Measurements from ENCODE around the gene HEPHL1. TPM values are rescaled to one million over a fixed set of nuclear protein-coding genes. Genes with fewer than 3 reads are reported as not detected.

Gene HEPHL1
- total and polyA plus RNA-seq, 2 experiments from 2014 or later, result 0.07 to 0.21 TPM

GRCh38 chr11:94144664-94145063 lies 123.5 kb downstream of the HEPHL1 start:
- ATAC-seq (no peak), DNase-seq (ENCODE audit: low spot score) (no peak)
- Mint-ChIP-seq H3K4me1 (peaks cover 78% of the 10 kb centered on the region), H3K27me3 (ENCODE audit: insufficient read depth, low read depth, poor library complexity) (peaks cover 4% of the 10 kb centered on the region), H3K27ac (no peak overlapping the region), H3K4me3 (no peak overlapping the region), H3K36me3 (ENCODE audit: low read depth) (no peaks in the 10 kb centered on the region), H3K9me3 (no peaks in the 10 kb centered on the region)
- H2AFZ ChIP-seq, result no peak overlapping the region
- H4K20me1 ChIP-seq (replicated peaks; ENCODE audit: insufficient read depth), result peaks cover 93% of the 10 kb centered on the region
- H3K79me2 ChIP-seq (replicated peaks; ENCODE audit: insufficient read depth), result peaks cover 100% of the 10 kb centered on the region
- H3K4me1 ChIP-seq (ENCODE audit: insufficient read depth), result peaks cover 63% of the 10 kb centered on the region
- H3F3A ChIP-seq (replicated peaks; ENCODE audit: low read depth), result no peaks in the 10 kb centered on the region
- TF ChIP-seq POLR2AphosphoS5 (IDR thresholded peaks at IDR 0.05; ENCODE audit: low read depth) (no peak), ZNF114 (CRISPR knock-in tag; IDR thresholded peaks at IDR 0.05) (no peak), ZNF331 (CRISPR knock-in tag; IDR thresholded peaks at IDR 0.05; ENCODE audit: low read depth) (no peak), EZH2 (IDR thresholded peaks at IDR 0.05; ENCODE audit: low read depth, unreplicated experiment) (no peak), STAT1 (IDR thresholded peaks at IDR 0.05; ENCODE audit: unreplicated experiment) (no peak), REST (IDR thresholded peaks at IDR 0.05; ENCODE audit: unreplicated experiment) (no peak), ETS1 (IDR thresholded peaks at IDR 0.05) (no peak), EZH2phosphoT487 (IDR thresholded peaks at IDR 0.05; ENCODE audit: unreplicated experiment) (no peak), CREB1 (CRISPR knock-in tag; IDR thresholded peaks at IDR 0.05; ENCODE audit: low read depth) (no peak), ZNF462 (CRISPR knock-in tag; IDR thresholded peaks at IDR 0.05) (no peak), CTCF (conservative IDR thresholded peaks at IDR 0.05; ENCODE audit: low read depth in 2 of 2) (no peak), JUNB (IDR thresholded peaks at IDR 0.05; ENCODE audit: unreplicated experiment) (no peak), NANOG (IDR thresholded peaks at IDR 0.05; ENCODE audit: borderline replicate concordance) (no peak)
- no peaks in the 10 kb centered on the region for H3K9me2 ChIP-seq (ENCODE audit: insufficient read depth)
- no peaks in the 10 kb centered on the region for H3K27me3 ChIP-seq (ENCODE audit: insufficient read depth)
- no peaks in the 10 kb centered on the region for H3K36me3 ChIP-seq (ENCODE audit: insufficient read depth)
- H3K4me2 ChIP-seq, result no peak overlapping the region
- no peak overlapping the region for H3K4me3 ChIP-seq
- H3K27ac ChIP-seq (ENCODE audit: low read depth), result no peak overlapping the region
